Adrenal gland (tissue), 5 donors: Measurements from ENCODE around the gene PRDM10.

Source experiments
- POLR2A ChIP-seq, 2 donors: fragments of 450-650 bp; IDR thresholded peaks; one replicate each; pipeline ENCODE4 v1.6.1; 2017; ENCODE audit warnings: antibody characterized with exemption in 2 of 2, mild to moderate bottlenecking in 2 of 2, moderate library complexity in 1 of 2
- TF ChIP-seq, protein P1 (sequence below), 6 experiments: fragments of 450-650 bp in 4 of 6; fragments of 200-600 bp in 2 of 6; sonication (generic) in 1 of 6; IDR thresholded peaks; 1 replicate in 5 of 6; 2 replicates in 1 of 6; pipeline versions ENCODE4 v1.5.1 to v1.8.0; 2016 to 2021; ENCODE audit warnings: antibody characterized with exemption in 6 of 6, mild to moderate bottlenecking in 2 of 6, moderate library complexity in 1 of 6
- donor health status: DM: no; HTN: no; CAD: no.

DNA sequence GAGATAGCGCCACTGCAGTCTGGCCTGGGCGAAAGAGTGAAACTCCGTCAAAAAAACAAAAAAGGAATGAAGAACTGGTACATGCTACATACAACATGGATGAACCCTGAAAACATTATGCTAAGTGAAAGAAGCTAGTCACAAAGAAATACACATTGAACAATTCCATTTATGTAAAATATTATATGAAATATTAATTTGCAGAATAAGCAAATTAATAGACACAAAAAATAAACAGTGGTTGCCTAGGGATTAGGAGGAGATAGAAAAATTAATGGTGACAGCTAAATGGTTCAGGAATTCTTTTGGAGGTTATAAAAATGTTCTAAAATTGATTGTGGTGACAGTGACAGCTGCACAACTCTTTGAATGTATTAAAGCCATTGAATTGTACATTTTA lies 14.7 kb downstream of the PRDM10 start:
- TF ChIP-seq, protein P1, sequence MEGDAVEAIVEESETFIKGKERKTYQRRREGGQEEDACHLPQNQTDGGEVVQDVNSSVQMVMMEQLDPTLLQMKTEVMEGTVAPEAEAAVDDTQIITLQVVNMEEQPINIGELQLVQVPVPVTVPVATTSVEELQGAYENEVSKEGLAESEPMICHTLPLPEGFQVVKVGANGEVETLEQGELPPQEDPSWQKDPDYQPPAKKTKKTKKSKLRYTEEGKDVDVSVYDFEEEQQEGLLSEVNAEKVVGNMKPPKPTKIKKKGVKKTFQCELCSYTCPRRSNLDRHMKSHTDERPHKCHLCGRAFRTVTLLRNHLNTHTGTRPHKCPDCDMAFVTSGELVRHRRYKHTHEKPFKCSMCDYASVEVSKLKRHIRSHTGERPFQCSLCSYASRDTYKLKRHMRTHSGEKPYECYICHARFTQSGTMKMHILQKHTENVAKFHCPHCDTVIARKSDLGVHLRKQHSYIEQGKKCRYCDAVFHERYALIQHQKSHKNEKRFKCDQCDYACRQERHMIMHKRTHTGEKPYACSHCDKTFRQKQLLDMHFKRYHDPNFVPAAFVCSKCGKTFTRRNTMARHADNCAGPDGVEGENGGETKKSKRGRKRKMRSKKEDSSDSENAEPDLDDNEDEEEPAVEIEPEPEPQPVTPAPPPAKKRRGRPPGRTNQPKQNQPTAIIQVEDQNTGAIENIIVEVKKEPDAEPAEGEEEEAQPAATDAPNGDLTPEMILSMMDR (IDR thresholded peaks at IDR 0.05) = no peak
- no peak for TF ChIP-seq POLR2A (IDR thresholded peaks at IDR 0.05)
